ENCODE results near the gene GATD1. TPM values are rescaled to one million over a fixed set of nuclear protein-coding genes. Genes with fewer than 3 reads are reported as not detected.

The GATD1 gene
- total RNA-seq, 1 experiment from 2014 or later: 91.5 TPM

GRCh38 chr11:746289-747157 is 30.8 kb downstream of the GATD1 start:
- no peak for TF ChIP-seq CTCF (IDR thresholded peaks at IDR 0.05; ENCODE audit: insufficient read depth in 1 of 2, low read depth in 1 of 2, low read length in 1 of 2, severe bottlenecking in 1 of 2, unreplicated experiment in 1 of 2)
- Histone ChIP-seq H3K4me3 (ENCODE audit: low read depth, low read length) (peak overlapping the region; percentile 96), H3K36me3 (ENCODE audit: control insufficient read depth, insufficient read depth, low read length) (no peaks in the 10 kb centered on the region; the same call in 1 of the 2 replicates), H3K27me3 (replicated peaks; ENCODE audit: control insufficient read depth, insufficient read depth, low read length) (no peaks in the 10 kb centered on the region), H3K4me1 (peaks cover 36% of the 10 kb centered on the region), H3K9me3 (no peaks in the 10 kb centered on the region)
- BruUV-seq (replicated peaks): TSS peak; percentile 55
- H3K36me3 Mint-ChIP-seq (ENCODE audit: insufficient read depth, unreplicated experiment): peaks cover 13% of the 10 kb centered on the region
- no peak for DNase-seq
- ChIA-PET POLR2A (interaction anchor here (0.6 to 2.1 kb wide), 7 partner anchors 16 to 133 kb away, joined by 3 to 9 read pairs (median 4); partner anchors contain the start of genes DEAF1 and TMEM80), CTCF (interaction anchor here (0.7 kb wide), 1 partner anchor 40 kb away, joined by 3 read pairs; no protein-coding TSS in a partner anchor)
- peak overlapping the region; percentile 93 for H3K4me3 Mint-ChIP-seq (ENCODE audit: unreplicated experiment)
- H3K27ac Mint-ChIP-seq (ENCODE audit: unreplicated experiment): peak overlapping the region; percentile 81
- H3K9me3 Mint-ChIP-seq (ENCODE audit: unreplicated experiment): no peaks in the 10 kb centered on the region
- peaks cover 7% of the 10 kb centered on the region for H3K4me1 Mint-ChIP-seq (ENCODE audit: low read depth, unreplicated experiment)
- intact Hi-C loops (cut with micrococcal nuclease; ENCODE audit: unreplicated experiment): loop anchor here (1.0 kb wide), 1 partner anchor 8 kb away; no protein-coding TSS in a partner anchor
- H3K27me3 Mint-ChIP-seq (ENCODE audit: insufficient read depth, unreplicated experiment): no peaks in the 10 kb centered on the region

GRCh38 chr11:745428-745827 is 31.9 kb downstream of the GATD1 start:
- Mint-ChIP-seq H3K27me3 (ENCODE audit: insufficient read depth, unreplicated experiment) (no peaks in the 10 kb centered on the region), H3K9me3 (ENCODE audit: unreplicated experiment) (no peaks in the 10 kb centered on the region), H3K27ac (ENCODE audit: unreplicated experiment) (no peak overlapping the region), H3K4me3 (ENCODE audit: unreplicated experiment) (no peak overlapping the region), H3K4me1 (ENCODE audit: low read depth, unreplicated experiment) (peaks cover 7% of the 10 kb centered on the region), H3K36me3 (ENCODE audit: insufficient read depth, unreplicated experiment) (peaks cover 6% of the 10 kb centered on the region)
- intact Hi-C loops (cut with micrococcal nuclease; ENCODE audit: unreplicated experiment): no loop called here
- POLR2A ChIA-PET: interaction anchor here (0.7 kb wide), 2 partner anchors 9 to 31 kb away, joined by 6 to 8 read pairs; no protein-coding TSS in a partner anchor
- Histone ChIP-seq H3K9me3 (no peaks in the 10 kb centered on the region), H3K4me3 (ENCODE audit: low read depth, low read length) (no peak overlapping the region), H3K36me3 (ENCODE audit: control insufficient read depth, insufficient read depth, low read length) (no peaks in the 10 kb centered on the region), H3K27me3 (replicated peaks; ENCODE audit: control insufficient read depth, insufficient read depth, low read length) (no peaks in the 10 kb centered on the region), H3K4me1 (peaks cover 35% of the 10 kb centered on the region)
- TSS peak; percentile 46 for BruUV-seq (replicated peaks)
- DNase-seq: no peak
- no peak for TF ChIP-seq CTCF (IDR thresholded peaks at IDR 0.05; ENCODE audit: insufficient read depth in 1 of 2, low read depth in 1 of 2, low read length in 1 of 2, severe bottlenecking in 1 of 2, unreplicated experiment in 1 of 2)
- CTCF ChIA-PET: no interaction called here

- CTCF ChIA-PET: interaction anchor here (0.6 kb wide), 1 partner anchor 47 kb away, joined by 4 read pairs; the partner anchor contains the start of gene TMEM80
- Mint-ChIP-seq H3K9me3 (ENCODE audit: unreplicated experiment) (no peaks in the 10 kb centered on the region), H3K27me3 (ENCODE audit: insufficient read depth, unreplicated experiment) (no peaks in the 10 kb centered on the region), H3K27ac (ENCODE audit: unreplicated experiment) (no peak overlapping the region), H3K4me3 (ENCODE audit: unreplicated experiment) (no peak overlapping the region), H3K4me1 (ENCODE audit: low read depth, unreplicated experiment) (peaks cover 26% of the 10 kb centered on the region), H3K36me3 (ENCODE audit: insufficient read depth, unreplicated experiment) (peaks cover 14% of the 10 kb centered on the region)
- intact Hi-C loops (cut with micrococcal nuclease; ENCODE audit: unreplicated experiment): no loop called here
- BruUV-seq (replicated peaks): no TSS peak
- Histone ChIP-seq H3K4me3 (ENCODE audit: low read depth, low read length) (no peak overlapping the region), H3K27me3 (replicated peaks; ENCODE audit: control insufficient read depth, insufficient read depth, low read length) (no peaks in the 10 kb centered on the region), H3K4me1 (peaks cover 36% of the 10 kb centered on the region), H3K36me3 (ENCODE audit: control insufficient read depth, insufficient read depth, low read length) (no peaks in the 10 kb centered on the region), H3K9me3 (no peaks in the 10 kb centered on the region)
- TF ChIP-seq CTCF (IDR thresholded peaks at IDR 0.05; ENCODE audit: insufficient read depth in 1 of 2, low read depth in 1 of 2, low read length in 1 of 2, severe bottlenecking in 1 of 2, unreplicated experiment in 1 of 2): no peak
- POLR2A ChIA-PET: no interaction called here
- DNase-seq: no peak
Observed at GRCh38 chr11:742571-743201, 34.6 kb downstream of the GATD1 start.

All from Caco-2 (cell line).